Activated naive CD8-positive, alpha-beta T cell treated with anti-CD3 and anti-CD28 coated beads, Interleukin-2, amount 10 ng/mL, durations not matched to agents 7 days and 5 days (primary cell): ENCODE data around the gene ANKLE1. TPM values are rescaled to one million over a fixed set of nuclear protein-coding genes. Genes with fewer than 3 reads are reported as not detected.
A peak's percentile ranks its signal among the peaks of the same experiment; 100 is the strongest.

ENCODE experiments used
- ATAC-seq: fragments of 150-1000 bp; cut with Tn5 transposase; one replicate; pipeline ENCODE4 v1.10.0; 2021; ENCODE audit warnings: low read depth, moderate library complexity
- POLR2A ChIA-PET: fragments of 350-600 bp; sonication (Branson Sonifier 250); formaldehyde crosslinking; loops from one replicate; lab custom pipeline; 2021; ENCODE audit warnings: antibody characterized with exemption; lab: Charles Lee
- DNase-seq: peaks from one replicate; pipeline ENCODE4 v3.0.0; 2021
- H3K27ac Mint-ChIP-seq: one replicate; pipeline ENCODE4 v1.8.0; 2022; ENCODE audit warnings: mild to moderate bottlenecking, mixed read lengths
- H3K27me3 Mint-ChIP-seq: one replicate; pipeline ENCODE4 v1.8.0; 2022; ENCODE audit warnings: mild to moderate bottlenecking, moderate library complexity, mixed read lengths
- H3K36me3 Mint-ChIP-seq: one replicate; pipeline ENCODE4 v1.8.0; 2021; ENCODE audit warnings: mild to moderate bottlenecking, mixed read lengths
- H3K4me1 Mint-ChIP-seq: one replicate; pipeline ENCODE4 v1.8.0; 2021; ENCODE audit warnings: mixed read lengths
- H3K4me3 Mint-ChIP-seq: one replicate; pipeline ENCODE4 v1.8.0; 2022; ENCODE audit warnings: mild to moderate bottlenecking, moderate library complexity, mixed read lengths
- H3K9me3 Mint-ChIP-seq: one replicate; pipeline ENCODE4 v1.8.0; 2021; ENCODE audit warnings: mixed read lengths
- total RNA-seq, 2 experiments: library from RNA; stranded (reverse); gene quantifications; one replicate each; pipeline ENCODE4 v1.2.3, GENCODE V29; 2021

ANKLE1 gene
- total RNA-seq, 2 experiments from 2014 or later, result 5.7 to 5.8 TPM

GRCh38 chr19:17243211-17243829 is 38.4 kb upstream of the ANKLE1 start:
- DNase-seq (no peak), ATAC-seq (no peak)
- Mint-ChIP-seq H3K9me3 (no peaks in the 10 kb centered on the region), H3K36me3 (no peaks in the 10 kb centered on the region), H3K4me1 (peaks cover 3% of the 10 kb centered on the region), H3K4me3 (no peak overlapping the region), H3K27me3 (peaks cover 26% of the 10 kb centered on the region), H3K27ac (no peak overlapping the region)
- POLR2A ChIA-PET, result interaction anchor here (0.9 kb wide), 1 partner anchor 28 kb away, joined by 3 read pairs; the partner anchor contains the start of gene USE1

GRCh38 chr19:17243830-17244617 is 37.7 kb upstream of the ANKLE1 start:
- Mint-ChIP-seq H3K36me3 (no peaks in the 10 kb centered on the region), H3K4me1 (peaks cover 3% of the 10 kb centered on the region), H3K4me3 (peak overlapping the region; percentile 28), H3K9me3 (no peaks in the 10 kb centered on the region), H3K27me3 (peaks cover 27% of the 10 kb centered on the region), H3K27ac (no peak overlapping the region)
- DNase-seq (no peak), ATAC-seq (no peak)
- POLR2A ChIA-PET, result interaction anchor here (0.9 kb wide), 1 partner anchor 29 kb away, joined by 3 read pairs; the partner anchor contains the start of gene USE1

- Mint-ChIP-seq H3K36me3 (no peaks in the 10 kb centered on the region), H3K4me3 (peak overlapping the region; percentile 28)
Measured at GRCh38 chr19:17244618-17245534, 36.8 kb upstream of the ANKLE1 start.

GRCh38 chr19:17245535-17245984 is 36.1 kb upstream of the ANKLE1 start, which contains the start of gene NR2F6:
TSS of gene NR2F6 (minus strand) at chr19:17245919. CDS start at chr19:17245220, 699 bp downstream.
- no peaks in the 10 kb centered on the region for H3K9me3 Mint-ChIP-seq
- DNase-seq, result no peak
- peak within 1 kb of the TSS; percentile 61 for H3K27ac Mint-ChIP-seq
- H3K4me3 Mint-ChIP-seq, result peak within 1 kb of the TSS; percentile 93
- ATAC-seq, result peak; percentile 13
- H3K4me1 Mint-ChIP-seq, result peaks cover 3% of the 10 kb centered on the region
- POLR2A ChIA-PET, result no interaction called here
- peaks cover 27% of the 10 kb centered on the region for H3K27me3 Mint-ChIP-seq
- H3K36me3 Mint-ChIP-seq, result no peaks in the 10 kb centered on the region

More at GRCh38 chr19:17244618-17245534, 36.8 kb upstream of the ANKLE1 start:
- POLR2A ChIA-PET, result no interaction called here
- H3K27ac Mint-ChIP-seq, result no peak overlapping the region
- peak; percentile 51 for DNase-seq
- no peaks in the 10 kb centered on the region for H3K9me3 Mint-ChIP-seq
- peaks cover 27% of the 10 kb centered on the region for H3K27me3 Mint-ChIP-seq
- ATAC-seq, result no peak
- peaks cover 3% of the 10 kb centered on the region for H3K4me1 Mint-ChIP-seq

- Mint-ChIP-seq H3K36me3 (no peaks in the 10 kb centered on the region), H3K9me3 (no peaks in the 10 kb centered on the region), H3K4me3 (peak overlapping the region; percentile 60), H3K27me3 (peaks cover 22% of the 10 kb centered on the region), H3K27ac (peak overlapping the region; percentile 61), H3K4me1 (peaks cover 3% of the 10 kb centered on the region)
- POLR2A ChIA-PET, result no interaction called here
- no peak for ATAC-seq
- no peak for DNase-seq
Measured at GRCh38 chr19:17246681-17247425, 34.8 kb upstream of the ANKLE1 start.

- H3K27me3 Mint-ChIP-seq, result peaks cover 22% of the 10 kb centered on the region
- no peak for DNase-seq
- POLR2A ChIA-PET, result no interaction called here
- H3K36me3 Mint-ChIP-seq, result no peaks in the 10 kb centered on the region
- ATAC-seq, result no peak
- no peaks in the 10 kb centered on the region for H3K9me3 Mint-ChIP-seq
- no peak overlapping the region for H3K27ac Mint-ChIP-seq
- no peak overlapping the region for H3K4me3 Mint-ChIP-seq
- peaks cover 3% of the 10 kb centered on the region for H3K4me1 Mint-ChIP-seq
Measured at GRCh38 chr19:17248011-17248776, 33.5 kb upstream of the ANKLE1 start.

- Mint-ChIP-seq H3K4me1 (peaks cover 3% of the 10 kb centered on the region), H3K27me3 (peaks cover 12% of the 10 kb centered on the region), H3K4me3 (no peak overlapping the region), H3K9me3 (no peaks in the 10 kb centered on the region), H3K27ac (no peak overlapping the region), H3K36me3 (no peaks in the 10 kb centered on the region)
- POLR2A ChIA-PET, result no interaction called here
- ATAC-seq (no peak), DNase-seq (no peak)
Measured at GRCh38 chr19:17249887-17250548, 31.7 kb upstream of the ANKLE1 start.

- H3K27me3 Mint-ChIP-seq, result no peaks in the 10 kb centered on the region
- DNase-seq (no peak), ATAC-seq (no peak)
- POLR2A ChIA-PET, result interaction anchor here (0.6 kb wide), 1 partner anchor 69 kb away, joined by 4 read pairs; no protein-coding TSS in a partner anchor
- no peak overlapping the region for H3K4me3 Mint-ChIP-seq
- no peaks in the 10 kb centered on the region for H3K4me1 Mint-ChIP-seq
- H3K36me3 Mint-ChIP-seq, result no peaks in the 10 kb centered on the region
- H3K27ac Mint-ChIP-seq, result no peak overlapping the region
- no peaks in the 10 kb centered on the region for H3K9me3 Mint-ChIP-seq
Measured at GRCh38 chr19:17254636-17255035, 27.1 kb upstream of the ANKLE1 start.

GRCh38 chr19:17255150-17255621 is 26.5 kb upstream of the ANKLE1 start:
- ATAC-seq, result no peak
- H3K4me1 Mint-ChIP-seq, result no peaks in the 10 kb centered on the region
- no peak overlapping the region for H3K4me3 Mint-ChIP-seq
- H3K27me3 Mint-ChIP-seq, result no peaks in the 10 kb centered on the region
- DNase-seq, result no peak
- POLR2A ChIA-PET, result no interaction called here
- H3K27ac Mint-ChIP-seq, result no peak overlapping the region
- no peaks in the 10 kb centered on the region for H3K36me3 Mint-ChIP-seq
- H3K9me3 Mint-ChIP-seq, result no peaks in the 10 kb centered on the region

GRCh38 chr19:17256130-17256529 is 25.6 kb upstream of the ANKLE1 start:
- H3K9me3 Mint-ChIP-seq, result no peaks in the 10 kb centered on the region
- no peak for DNase-seq
- H3K27me3 Mint-ChIP-seq, result no peaks in the 10 kb centered on the region
- H3K36me3 Mint-ChIP-seq, result no peaks in the 10 kb centered on the region
- no peak for ATAC-seq
- POLR2A ChIA-PET, result no interaction called here
- H3K4me3 Mint-ChIP-seq, result no peak overlapping the region
- peaks cover 5% of the 10 kb centered on the region for H3K4me1 Mint-ChIP-seq
- H3K27ac Mint-ChIP-seq, result no peak overlapping the region

- POLR2A ChIA-PET, result interaction anchor here (0.8 to 1.5 kb wide), 3 partner anchors 9 to 31 kb away, joined by 3 to 4 read pairs (median 3); no protein-coding TSS in a partner anchor
- peaks cover 5% of the 10 kb centered on the region for H3K4me1 Mint-ChIP-seq
- DNase-seq (no peak), ATAC-seq (no peak)
- H3K27me3 Mint-ChIP-seq, result no peaks in the 10 kb centered on the region
- no peaks in the 10 kb centered on the region for H3K9me3 Mint-ChIP-seq
- H3K4me3 Mint-ChIP-seq, result no peak overlapping the region
- H3K36me3 Mint-ChIP-seq, result no peaks in the 10 kb centered on the region
- H3K27ac Mint-ChIP-seq, result no peak overlapping the region
Measured at GRCh38 chr19:17259118-17259780, 22.5 kb upstream of the ANKLE1 start.
